MM.1S (cell line): ENCODE results near the gene CFAP119.

Source experiments
- DNase-seq: peaks from one replicate; pipeline ENCODE4 v3.0.0-alpha.2; 2015
- H2AFZ ChIP-seq: fragments of 300-600 bp; sonication (generic); 2 replicates; pipeline ENCODE4 v1.6.0; 2016; ENCODE audit warnings: antibody characterized with exemption, low read length
- H3F3A ChIP-seq: fragments of 300-600 bp; sonication (generic); 2 replicates; pipeline ENCODE4 v1.6.1; 2016; ENCODE audit warnings: mild to moderate bottlenecking, antibody characterized with exemption, low read length, moderate library complexity, mixed read lengths; ENCODE audit not compliant: insufficient read depth
- H3K27ac ChIP-seq: fragments of 300-600 bp; sonication (generic); 2 replicates; pipeline ENCODE4 v1.5.1; 2016; ENCODE audit warnings: mild to moderate bottlenecking, low read length
- H3K27me3 ChIP-seq: fragments of 300-600 bp; sonication (generic); replicated peaks from 2 replicates; pipeline ENCODE4 v1.6.0; 2016; ENCODE audit warnings: low read length; ENCODE audit not compliant: insufficient read depth
- H3K36me3 ChIP-seq: fragments of 300-600 bp; sonication (generic); replicated peaks from 2 replicates; pipeline ENCODE4 v1.6.1; 2016; ENCODE audit warnings: mild to moderate bottlenecking, low read length, mixed read lengths; ENCODE audit not compliant: insufficient read depth
- H3K4me1 ChIP-seq: fragments of 300-600 bp; sonication (generic); 2 replicates; pipeline ENCODE4 v1.6.1; 2016; ENCODE audit warnings: low read length, mixed read lengths
- H3K4me2 ChIP-seq: fragments of 300-600 bp; sonication (generic); 2 replicates; pipeline ENCODE4 v1.6.0; 2016; ENCODE audit warnings: low read depth, low read length
- H3K4me3 ChIP-seq: fragments of 300-600 bp; sonication (generic); 2 replicates; pipeline ENCODE4 v1.5.1; 2016; ENCODE audit warnings: low read length, mixed read lengths
- H3K79me2 ChIP-seq: fragments of 300-600 bp; sonication (generic); 2 replicates; pipeline ENCODE4 v1.6.1; 2016; ENCODE audit warnings: mixed run types, low read length, mixed read lengths
- H3K9ac ChIP-seq: fragments of 300-600 bp; sonication (generic); 2 replicates; pipeline ENCODE4 v1.6.1; 2016; ENCODE audit warnings: low read length, mixed read lengths
- H3K9me2 ChIP-seq: fragments of 300-600 bp; sonication (generic); replicated peaks from 2 replicates; pipeline ENCODE4 v1.6.1; 2016; ENCODE audit warnings: mild to moderate bottlenecking, low read length, mixed read lengths; ENCODE audit not compliant: insufficient read depth
- H3K9me3 ChIP-seq: fragments of 300-600 bp; sonication (generic); replicated peaks from 2 replicates; pipeline ENCODE4 v1.6.1; 2016; ENCODE audit warnings: mild to moderate bottlenecking, low read length, mixed read lengths; ENCODE audit not compliant: insufficient read depth
- H4K20me1 ChIP-seq: fragments of 300-600 bp; sonication (generic); 2 replicates; pipeline ENCODE4 v1.6.1; 2016; ENCODE audit warnings: mild to moderate bottlenecking, low read length, moderate library complexity, mixed read lengths; ENCODE audit not compliant: insufficient read depth
- CTCF ChIP-seq: fragments of 300-600 bp; sonication (generic); IDR thresholded peaks from 2 replicates; pipeline ENCODE4 v1.5.1; 2016; ENCODE audit warnings: antibody characterized with exemption, low read length, mixed read lengths
- EZH2 ChIP-seq: fragments of 300-600 bp; sonication (generic); optimal IDR thresholded peaks from 2 replicates; pipeline ENCODE3; 2017; ENCODE audit warnings: low read depth, mild to moderate bottlenecking, antibody characterized with exemption, low read length, mixed read lengths
- EZH2phosphoT487 ChIP-seq: fragments of 300-600 bp; sonication (generic); IDR thresholded peaks from 2 replicates; pipeline ENCODE4 v1.6.1; 2018; ENCODE audit warnings: antibody characterized with exemption, low read length

CFAP119 gene

GRCh38 chr16:30784215-30784614, 22.4 kb upstream of the CFAP119 start:
- Histone ChIP-seq H3K36me3 (no peaks in the 10 kb centered on the region), H3K4me2 (no peak overlapping the region), H3K27me3 (no peaks in the 10 kb centered on the region), H2AFZ (no peak overlapping the region), H3K9me3 (no peaks in the 10 kb centered on the region), H3K4me3 (no peak overlapping the region), H3K4me1 (no peaks in the 10 kb centered on the region), H3K79me2 (no peaks in the 10 kb centered on the region), H3K9me2 (no peaks in the 10 kb centered on the region), H3K27ac (no peak overlapping the region), H4K20me1 (no peaks in the 10 kb centered on the region), H3F3A (no peaks in the 10 kb centered on the region), H3K9ac (no peak overlapping the region)
- no peak for TF ChIP-seq EZH2phosphoT487
- no peak for TF ChIP-seq CTCF
- TF ChIP-seq EZH2 = no peak
- DNase-seq = no peak

DNA sequence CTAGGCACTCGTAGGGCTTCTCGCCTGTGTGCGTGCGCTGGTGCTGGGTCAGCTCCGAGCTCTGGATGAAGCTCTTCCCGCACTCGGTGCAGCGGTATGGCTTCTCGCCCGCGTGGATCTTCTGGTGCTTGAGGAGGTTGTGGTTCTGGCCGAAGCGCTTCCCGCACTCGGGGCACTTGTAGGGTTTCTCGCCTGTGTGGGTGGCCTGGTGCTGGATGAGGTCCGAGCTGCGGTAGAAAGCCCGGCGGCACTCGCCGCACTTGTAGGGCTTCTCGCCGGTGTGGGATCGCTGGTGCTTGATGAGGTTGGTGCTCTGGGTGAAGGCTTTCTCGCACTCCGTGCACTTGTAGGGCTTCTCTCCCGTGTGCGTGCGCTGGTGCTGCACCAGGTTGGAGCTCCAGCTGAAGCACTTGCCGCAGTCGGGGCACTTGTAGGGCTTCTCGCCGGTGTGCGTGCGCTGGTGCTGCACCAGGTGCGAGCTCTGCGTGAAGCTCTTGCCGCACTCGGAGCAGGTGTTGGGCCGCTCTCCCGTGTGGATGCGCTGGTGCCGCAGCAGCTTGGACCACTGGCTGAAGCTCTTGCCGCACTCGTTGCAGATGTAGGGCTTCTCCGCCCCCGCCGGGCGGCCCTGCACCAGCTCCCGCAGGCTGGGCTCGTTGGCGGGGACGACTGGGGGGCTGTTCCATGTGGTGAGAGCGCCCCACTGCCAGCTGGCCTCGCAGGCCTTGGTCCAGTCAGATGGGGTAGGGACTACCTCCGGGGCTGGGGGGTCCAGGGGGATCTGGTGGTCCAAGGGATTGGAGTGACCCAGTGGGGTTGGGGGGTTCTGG, 21.6 kb upstream of the CFAP119 start:
- Histone ChIP-seq H3K79me2 (no peaks in the 10 kb centered on the region), H3K27me3 (no peaks in the 10 kb centered on the region), H3K4me2 (no peak overlapping the region), H3K9ac (no peak overlapping the region), H3K9me3 (no peaks in the 10 kb centered on the region), H3K36me3 (no peaks in the 10 kb centered on the region), H3K9me2 (no peaks in the 10 kb centered on the region), H3K4me1 (no peaks in the 10 kb centered on the region), H2AFZ (no peak overlapping the region), H4K20me1 (no peaks in the 10 kb centered on the region), H3F3A (no peaks in the 10 kb centered on the region), H3K4me3 (no peak overlapping the region), H3K27ac (no peak overlapping the region)
- TF ChIP-seq EZH2 (no peak), EZH2phosphoT487 (no peak), CTCF (no peak)
- DNase-seq = no peak

DNA sequence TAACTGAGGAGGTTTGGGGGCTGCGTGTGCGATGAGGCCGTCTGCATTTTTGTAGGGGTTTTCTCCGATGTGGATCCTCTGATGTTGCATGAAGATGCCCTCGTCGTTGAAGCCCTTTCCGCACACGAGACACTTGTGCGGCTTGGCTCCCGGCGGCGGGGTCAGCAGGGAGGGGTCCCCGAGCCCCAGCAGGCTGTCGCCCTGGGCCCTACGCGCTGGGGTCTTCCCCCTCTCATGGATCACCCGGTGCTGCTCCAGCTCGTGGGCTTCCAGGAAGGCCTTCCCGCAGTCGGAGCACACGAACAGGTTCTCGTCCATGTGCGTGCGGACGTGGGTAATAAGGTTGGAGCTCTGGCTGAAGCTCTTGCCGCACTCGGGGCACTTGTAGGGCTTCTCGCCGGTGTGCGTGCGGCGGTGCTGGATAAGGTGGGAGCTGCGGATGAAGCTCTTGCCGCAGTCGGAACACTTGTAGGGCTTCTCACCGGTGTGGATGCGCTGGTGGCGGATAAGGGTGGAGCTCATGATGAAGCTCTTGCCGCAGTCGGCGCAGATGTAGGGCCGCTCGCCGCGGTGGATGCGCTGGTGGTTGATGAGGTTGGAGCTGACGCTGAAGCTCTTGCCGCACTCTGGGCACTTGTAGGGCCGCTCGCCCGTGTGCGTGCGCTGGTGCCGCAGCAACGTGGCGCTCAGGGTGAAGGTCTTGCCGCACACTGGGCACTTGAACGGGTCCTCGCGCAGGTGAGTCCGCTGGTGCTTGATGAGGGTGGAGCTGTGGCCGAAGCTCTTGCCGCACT, 20.8 kb upstream of the CFAP119 start:
- no peak overlapping the region for H3K27ac ChIP-seq
- H3K4me2 ChIP-seq = no peak overlapping the region
- H2AFZ ChIP-seq = no peak overlapping the region
- no peak for DNase-seq
- H3K4me1 ChIP-seq = no peaks in the 10 kb centered on the region
- no peaks in the 10 kb centered on the region for H3K79me2 ChIP-seq
- no peaks in the 10 kb centered on the region for H3K27me3 ChIP-seq
- H3K9me3 ChIP-seq = no peaks in the 10 kb centered on the region
- TF ChIP-seq EZH2 = no peak
- TF ChIP-seq CTCF = no peak
- no peak for TF ChIP-seq EZH2phosphoT487
- H3K9me2 ChIP-seq = no peaks in the 10 kb centered on the region
- H4K20me1 ChIP-seq = no peaks in the 10 kb centered on the region
- H3K4me3 ChIP-seq = no peak overlapping the region
- no peak overlapping the region for H3K9ac ChIP-seq
- no peaks in the 10 kb centered on the region for H3F3A ChIP-seq
- no peaks in the 10 kb centered on the region for H3K36me3 ChIP-seq
